Panc1 (cell line): ENCODE results near the gene PLA2G2C. TPM values are rescaled to one million over a fixed set of nuclear protein-coding genes. Genes with fewer than 3 reads are reported as not detected.

ENCODE experiments used
- ATAC-seq: fragments of 200-7000 bp; cut with Tn5 transposase; 2 replicates; pipeline ENCODE4 v1.9.1; 2020; ENCODE audit warnings: mild to moderate bottlenecking, moderate library complexity
- BruUV-seq: library from RNA; stranded (reverse); fragments of 400-500 nt; replicated peaks from 2 replicates; lab custom pipeline; 2021; lab: Mats Ljungman, UMichigan
- CTCF ChIA-PET: fragments of 300-600 bp; sonication (Branson Sonifier 250); formaldehyde crosslinking; loops from one replicate; lab custom pipeline; 2022; ENCODE audit warnings: antibody characterized with exemption; lab: Charles Lee
- POLR2A ChIA-PET: fragments of 300-600 bp; sonication (Branson Sonifier 250); formaldehyde crosslinking; loops from one replicate; lab custom pipeline; 2022; ENCODE audit warnings: antibody characterized with exemption; lab: Charles Lee
- DNase-seq: peaks from one replicate; pipeline ENCODE4 v3.0.0-alpha.2; 2010; ENCODE audit warnings: low read depth, low spot score
- H3K27ac ChIP-seq: 2 replicates; pipeline ENCODE4 v1.5.1; 2011; ENCODE audit warnings: mild to moderate bottlenecking, low read length, inconsistent platforms
- H3K27me3 ChIP-seq: fragments of 200-500 bp; sonication (Bioruptor generic); 2 replicates; pipeline ENCODE4 v1.6.0; 2014; ENCODE audit warnings: low read length, inconsistent platforms; ENCODE audit not compliant: control insufficient read depth, insufficient read depth
- H3K36me3 ChIP-seq: fragments of 200-500 bp; sonication (Bioruptor generic); 2 replicates; pipeline ENCODE4 v1.5.1; 2014; ENCODE audit warnings: inconsistent platforms, mild to moderate bottlenecking, low read length, moderate library complexity; ENCODE audit not compliant: control insufficient read depth, insufficient read depth
- H3K4me1 ChIP-seq: 2 replicates; pipeline ENCODE4 v1.5.1; 2011; ENCODE audit warnings: inconsistent platforms, mild to moderate bottlenecking, low read length, moderate library complexity; ENCODE audit not compliant: control insufficient read depth, insufficient read depth
- H3K4me3 ChIP-seq, 2 experiments: 2 replicates each; pipeline ENCODE4 v1.5.1; 2011 to 2012; ENCODE audit warnings: low read depth in 2 of 2, low read length in 2 of 2, mild to moderate bottlenecking in 2 of 2, inconsistent platforms in 1 of 2, moderate library complexity in 1 of 2
- H3K9me3 ChIP-seq: fragments of 200-500 bp; sonication (Bioruptor generic); 2 replicates; pipeline ENCODE4 v1.5.1; 2014; ENCODE audit warnings: low read depth, mild to moderate bottlenecking, inconsistent platforms, low read length, moderate library complexity; ENCODE audit not compliant: control insufficient read depth, insufficient read depth
- CTCF ChIP-seq: fragments of 450-650 bp; IDR thresholded peaks from 2 replicates; pipeline ENCODE4 v1.5.1; 2017; ENCODE audit warnings: mild to moderate bottlenecking
- POLR2AphosphoS5 ChIP-seq: IDR thresholded peaks from 2 replicates; pipeline ENCODE4 v1.6.1; 2012; ENCODE audit warnings: mild to moderate bottlenecking, low read depth, low read length, moderate library complexity
- REST ChIP-seq, 2 experiments: IDR thresholded peaks; 2 replicates each; pipeline ENCODE4 v1.6.1; 2011 to 2012; ENCODE audit warnings: low read depth in 2 of 2, control low read depth in 1 of 2, low read length in 1 of 2, mild to moderate bottlenecking in 1 of 2, moderate library complexity in 1 of 2; ENCODE audit not compliant: insufficient read depth in 1 of 2
- SIN3A ChIP-seq: IDR thresholded peaks from 2 replicates; pipeline ENCODE4 v1.6.1; 2012; ENCODE audit warnings: low read depth, mild to moderate bottlenecking, low read length, moderate library complexity, borderline replicate concordance; ENCODE audit not compliant: insufficient read depth
- TCF7L2 ChIP-seq: IDR thresholded peaks from 2 replicates; pipeline ENCODE4 v1.6.1; 2011; ENCODE audit warnings: mild to moderate bottlenecking, low read depth, low read length, inconsistent platforms
- in situ Hi-C: cut with HindIII; loops from 2 replicates; pipeline ENCODE4 v1.10.0; 2016; ENCODE audit warnings: low sequenced_read_pairs, low pct_unique_long_range_greater_than_20kb
- intact Hi-C: fragments of 100-400 bp; cut with micrococcal nuclease; formaldehyde crosslinking; loops from one replicate; pipeline ENCODE4 v1.10.0; 2022; ENCODE audit not compliant: unreplicated experiment
- total RNA-seq: library from RNA; stranded (reverse); gene quantifications from one replicate; pipeline ENCODE4 v1.2.1, GENCODE V29; 2021; ENCODE audit not compliant: unreplicated experiment

Gene PLA2G2C
- total RNA-seq, 1 experiment from 2014 or later: not detected

- no peaks in the 10 kb centered on the region for H3K9me3 ChIP-seq
- intact Hi-C loops: no loop called here
- no peaks in the 10 kb centered on the region; the same call in 1 of the 2 replicates for H3K4me1 ChIP-seq
- peaks cover 17% of the 10 kb centered on the region for H3K27me3 ChIP-seq
- H3K4me3 ChIP-seq: no peak overlapping the region
- no peaks in the 10 kb centered on the region for H3K36me3 ChIP-seq
- no peak for TF ChIP-seq CTCF
- TF ChIP-seq SIN3A: no peak
- TF ChIP-seq REST (IDR thresholded peaks at IDR 0.05; ENCODE audit: insufficient read depth in 1 of 2, low read depth in 2 of 2, low read length in 1 of 2): no peak
- TF ChIP-seq POLR2AphosphoS5: no peak
- DNase-seq (no peak), ATAC-seq (no peak)
- ChIA-PET CTCF (no interaction called here), POLR2A (no interaction called here)
- H3K27ac ChIP-seq: no peak overlapping the region
- in situ Hi-C loops: no loop called here
- BruUV-seq: no TSS peak
These were observed 3.3 kb downstream of the PLA2G2C start for GRCh38 chr1:20183035-20183434.

GRCh38 chr1:20182415-20182814, 3.9 kb downstream of the PLA2G2C start:
- ChIA-PET CTCF (no interaction called here), POLR2A (no interaction called here)
- Histone ChIP-seq H3K27ac (no peak overlapping the region), H3K9me3 (no peaks in the 10 kb centered on the region), H3K27me3 (peaks cover 16% of the 10 kb centered on the region), H3K4me3 (no peak overlapping the region), H3K4me1 (no peaks in the 10 kb centered on the region; the same call in 1 of the 2 replicates), H3K36me3 (no peaks in the 10 kb centered on the region)
- no peak for DNase-seq
- in situ Hi-C loops: no loop called here
- ATAC-seq: no peak
- intact Hi-C loops: no loop called here
- no peak for TF ChIP-seq POLR2AphosphoS5
- TF ChIP-seq REST (IDR thresholded peaks at IDR 0.05; ENCODE audit: insufficient read depth in 1 of 2, low read depth in 2 of 2, low read length in 1 of 2): no peak
- TF ChIP-seq CTCF: no peak
- TF ChIP-seq SIN3A: no peak
- TF ChIP-seq TCF7L2: no peak
- no TSS peak for BruUV-seq
